ENCODE measurements around the gene TSKS. TPM values are rescaled to one million over a fixed set of nuclear protein-coding genes. Genes with fewer than 3 reads are reported as not detected.
A peak's percentile ranks its signal among the peaks of the same experiment; 100 is the strongest.

The TSKS gene
- total and polyA plus RNA-seq, 3 donors from 2014 or later: 65.3 to 137 (median 101) TPM

DNA sequence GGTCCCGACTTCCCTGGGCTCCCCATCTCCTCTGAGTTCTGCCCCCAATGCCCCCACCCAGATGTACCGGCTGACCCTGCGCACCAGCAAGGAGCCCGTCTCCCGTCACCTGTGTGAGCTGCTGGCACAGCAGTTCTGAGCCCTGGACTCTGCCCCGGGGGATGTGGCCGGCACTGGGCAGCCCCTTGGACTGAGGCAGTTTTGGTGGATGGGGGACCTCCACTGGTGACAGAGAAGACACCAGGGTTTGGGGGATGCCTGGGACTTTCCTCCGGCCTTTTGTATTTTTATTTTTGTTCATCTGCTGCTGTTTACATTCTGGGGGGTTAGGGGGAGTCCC, 43.5 kb upstream of the TSKS start:
- Histone ChIP-seq H3K9me3 (no peaks in the 10 kb centered on the region), H3K27ac (no peak overlapping the region), H3K4me3 (no peak overlapping the region), H3K36me3 (ENCODE audit: low read depth, missing control alignments) (no peaks in the 10 kb centered on the region), H3K27me3 (no peaks in the 10 kb centered on the region), H3K4me1 (peaks cover 31% of the 10 kb centered on the region)
- no peak for DNase-seq
- no peak for TF ChIP-seq POLR2A (IDR thresholded peaks at IDR 0.05)
- TF ChIP-seq, protein P1, sequence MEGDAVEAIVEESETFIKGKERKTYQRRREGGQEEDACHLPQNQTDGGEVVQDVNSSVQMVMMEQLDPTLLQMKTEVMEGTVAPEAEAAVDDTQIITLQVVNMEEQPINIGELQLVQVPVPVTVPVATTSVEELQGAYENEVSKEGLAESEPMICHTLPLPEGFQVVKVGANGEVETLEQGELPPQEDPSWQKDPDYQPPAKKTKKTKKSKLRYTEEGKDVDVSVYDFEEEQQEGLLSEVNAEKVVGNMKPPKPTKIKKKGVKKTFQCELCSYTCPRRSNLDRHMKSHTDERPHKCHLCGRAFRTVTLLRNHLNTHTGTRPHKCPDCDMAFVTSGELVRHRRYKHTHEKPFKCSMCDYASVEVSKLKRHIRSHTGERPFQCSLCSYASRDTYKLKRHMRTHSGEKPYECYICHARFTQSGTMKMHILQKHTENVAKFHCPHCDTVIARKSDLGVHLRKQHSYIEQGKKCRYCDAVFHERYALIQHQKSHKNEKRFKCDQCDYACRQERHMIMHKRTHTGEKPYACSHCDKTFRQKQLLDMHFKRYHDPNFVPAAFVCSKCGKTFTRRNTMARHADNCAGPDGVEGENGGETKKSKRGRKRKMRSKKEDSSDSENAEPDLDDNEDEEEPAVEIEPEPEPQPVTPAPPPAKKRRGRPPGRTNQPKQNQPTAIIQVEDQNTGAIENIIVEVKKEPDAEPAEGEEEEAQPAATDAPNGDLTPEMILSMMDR (IDR thresholded peaks at IDR 0.05): no peak
- WGBS, 2 donors: 83 to 94% methylated on average over 6 to 8 of the region's 8 CpGs
- intact Hi-C loops (cut with DNase I; ENCODE audit: low total_unique reads): no loop called here

DNA sequence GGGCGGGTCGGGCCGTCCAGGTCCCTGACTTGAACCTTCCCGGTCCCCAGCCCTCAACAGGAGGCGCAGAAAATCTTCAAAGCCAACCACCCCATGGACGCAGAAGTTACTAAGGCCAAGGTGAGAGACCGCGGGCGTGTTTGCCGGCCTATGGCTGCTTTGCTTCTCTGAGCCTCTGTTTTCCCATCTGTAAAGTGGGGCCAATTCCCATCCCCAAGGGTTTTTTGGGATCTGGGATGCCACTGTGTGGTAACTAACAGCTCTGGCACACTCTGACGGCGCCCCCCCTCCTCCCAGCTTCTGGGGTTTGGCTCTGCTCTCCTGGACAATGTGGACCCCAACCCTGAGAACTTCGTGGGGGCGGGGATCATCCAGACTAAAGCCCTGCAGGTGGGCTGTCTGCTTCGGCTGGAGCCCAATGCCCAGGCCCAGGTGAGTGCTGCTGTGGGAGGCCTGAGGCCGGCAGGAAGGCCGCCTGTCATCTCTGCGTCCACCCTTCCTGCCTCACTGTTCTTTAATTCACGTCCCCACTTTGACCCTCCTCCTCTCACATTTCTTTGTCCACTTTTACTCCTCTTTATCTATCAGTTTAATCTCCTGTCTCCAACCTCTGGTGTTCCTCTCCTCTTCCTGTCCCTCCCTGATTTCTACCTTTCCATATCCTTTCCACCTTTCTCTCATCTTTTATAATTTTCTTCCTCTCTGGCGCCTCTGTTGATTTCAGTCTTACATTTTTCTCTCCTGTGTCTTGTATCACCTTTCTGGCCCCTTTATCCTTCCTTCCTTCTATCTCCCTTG, 42.9 kb upstream of the TSKS start:
- TF ChIP-seq, protein P1 (IDR thresholded peaks at IDR 0.05): no peak
- no peak for TF ChIP-seq POLR2A (IDR thresholded peaks at IDR 0.05)
- 69 to 82% methylated on average over 13 to 20 of the region's 20 CpGs for WGBS, 2 donors
- intact Hi-C loops (cut with DNase I; ENCODE audit: low total_unique reads): no loop called here
- no peak for DNase-seq
- H3K9me3 ChIP-seq: no peaks in the 10 kb centered on the region
- H3K36me3 ChIP-seq (ENCODE audit: low read depth, missing control alignments): no peaks in the 10 kb centered on the region
- peak overlapping the region in 1 of 2 donors; percentile 21 for H3K4me3 ChIP-seq
- peaks cover 34% of the 10 kb centered on the region for H3K4me1 ChIP-seq
- no peaks in the 10 kb centered on the region for H3K27me3 ChIP-seq
- no peak overlapping the region for H3K27ac ChIP-seq

DNA sequence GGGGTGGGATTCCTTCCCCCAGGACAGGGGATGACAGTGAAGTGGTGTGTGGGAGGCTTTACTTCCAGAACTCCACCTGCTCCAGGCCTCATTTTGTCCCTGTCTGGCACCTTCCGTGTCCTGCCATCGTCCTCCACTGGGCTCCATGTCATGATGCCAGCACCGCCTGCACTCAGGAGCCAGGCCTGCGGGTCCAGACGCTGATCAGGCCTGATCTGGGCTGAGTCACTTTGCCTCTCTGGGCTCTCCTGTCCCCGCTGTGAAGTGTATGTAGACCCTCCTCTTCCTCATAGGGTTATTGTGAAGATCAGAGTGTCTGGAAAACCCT, 40.4 kb upstream of the TSKS start:
- 77 to 86% methylated on average over 6 of the region's 6 CpGs for WGBS, 2 donors
- H3K36me3 ChIP-seq (ENCODE audit: low read depth, missing control alignments): no peaks in the 10 kb centered on the region
- H3K4me3 ChIP-seq: no peak overlapping the region
- DNase-seq: no peak
- H3K4me1 ChIP-seq: peaks cover 24% of the 10 kb centered on the region
- H3K9me3 ChIP-seq: no peaks in the 10 kb centered on the region
- intact Hi-C loops (cut with DNase I; ENCODE audit: low total_unique reads): no loop called here
- TF ChIP-seq, protein P1 (IDR thresholded peaks at IDR 0.05): no peak
- TF ChIP-seq POLR2A (IDR thresholded peaks at IDR 0.05): no peak
- H3K27ac ChIP-seq: no peak overlapping the region
- H3K27me3 ChIP-seq: no peaks in the 10 kb centered on the region

- Histone ChIP-seq H3K4me3 (peak overlapping the region; percentile 41 to 48), H3K27ac (peak overlapping the region; percentile 75 to 77), H3K27me3 (no peaks in the 10 kb centered on the region), H3K9me3 (no peaks in the 10 kb centered on the region), H3K4me1 (peaks cover 19% of the 10 kb centered on the region), H3K36me3 (ENCODE audit: low read depth, missing control alignments) (no peaks in the 10 kb centered on the region)
- intact Hi-C loops (cut with DNase I; ENCODE audit: low total_unique reads): no loop called here
- DNase-seq: no peak
- WGBS, 2 donors: 41 to 58% methylated on average over 13 to 24 of the region's 24 CpGs
- TF ChIP-seq POLR2A (IDR thresholded peaks at IDR 0.05): no peak
- TF ChIP-seq, protein P1 (IDR thresholded peaks at IDR 0.05): no peak
These were observed 39.9 kb upstream of the TSKS start for GRCh38 chr19:49802836-49803528.

Measured in testis (tissue), 3 donors.